GM08714 (cell line): ENCODE measurements around the gene ING5.
A peak's percentile ranks its signal among the peaks of the same experiment; 100 is the strongest.

Experiments used
- H3K4me3 ChIP-seq: fragments of 200-500 bp; sonication (Bioruptor generic); 2 replicates; pipeline ENCODE4 v1.5.1; 2014; ENCODE audit warnings: mild to moderate bottlenecking, low read length, inconsistent platforms
- ZNF274 ChIP-seq: IDR thresholded peaks from 2 replicates; pipeline ENCODE4 v1.6.1; 2012; ENCODE audit warnings: mild to moderate bottlenecking, low read depth, low read length

Gene ING5

DNA sequence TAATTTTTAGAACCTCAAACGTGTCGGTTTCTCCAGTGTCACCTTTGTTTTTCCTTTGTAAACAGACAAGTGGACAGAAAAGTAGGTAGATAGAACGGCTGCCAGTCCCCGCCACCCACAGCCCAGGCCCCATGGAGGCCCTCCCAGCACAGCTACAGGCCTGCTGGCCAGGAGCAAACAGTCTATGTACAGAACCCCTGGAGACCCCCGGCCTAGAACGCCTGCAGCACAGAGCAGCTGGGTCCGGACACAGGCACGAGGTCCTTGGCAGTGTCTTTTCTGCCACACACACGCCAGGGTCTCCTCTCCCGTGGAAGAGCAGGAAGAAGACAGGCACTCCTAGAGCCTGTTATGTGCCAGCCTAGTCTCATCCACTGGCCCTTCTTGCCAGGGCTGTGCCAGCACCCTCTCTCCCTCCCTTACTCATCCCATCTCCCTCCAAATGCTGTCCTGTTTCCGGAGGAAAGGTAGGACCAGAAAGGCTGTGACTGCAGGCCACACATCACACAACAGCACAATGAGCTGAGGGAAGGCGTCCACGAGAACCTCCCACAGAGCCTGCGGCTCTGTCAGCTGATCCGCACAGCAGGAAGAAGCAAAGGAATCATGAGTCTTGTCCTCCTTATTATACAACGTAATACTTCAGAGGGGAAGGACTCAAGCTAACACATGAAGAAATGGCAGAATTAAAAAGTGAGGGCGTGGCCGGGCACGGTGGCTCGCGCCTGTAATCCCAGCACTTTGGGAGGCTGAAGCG is 22.9 kb upstream of the ING5 start:
- H3K4me3 ChIP-seq = no peak overlapping the region
- no peak for TF ChIP-seq ZNF274

DNA sequence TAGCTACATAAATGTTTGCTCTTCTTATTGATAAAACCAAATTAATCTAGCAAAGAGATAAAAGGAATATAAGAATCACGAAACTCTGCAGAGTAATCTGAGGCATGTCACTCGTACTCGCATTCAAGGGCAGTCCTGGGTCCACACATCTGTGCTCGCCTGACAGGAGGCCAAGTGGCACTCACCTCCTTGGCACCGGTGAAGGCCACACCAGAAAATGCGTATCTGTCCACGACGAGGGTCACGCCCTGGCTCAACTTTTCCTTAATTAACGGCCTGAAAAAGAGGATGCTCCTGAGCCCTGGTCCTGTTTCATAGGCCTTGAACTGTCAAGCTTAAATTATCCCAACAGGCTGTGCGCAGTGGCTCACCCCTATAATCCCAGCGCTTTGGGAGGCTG is 21.8 kb upstream of the ING5 start:
- TF ChIP-seq ZNF274 = no peak
- no peak overlapping the region for H3K4me3 ChIP-seq

DNA sequence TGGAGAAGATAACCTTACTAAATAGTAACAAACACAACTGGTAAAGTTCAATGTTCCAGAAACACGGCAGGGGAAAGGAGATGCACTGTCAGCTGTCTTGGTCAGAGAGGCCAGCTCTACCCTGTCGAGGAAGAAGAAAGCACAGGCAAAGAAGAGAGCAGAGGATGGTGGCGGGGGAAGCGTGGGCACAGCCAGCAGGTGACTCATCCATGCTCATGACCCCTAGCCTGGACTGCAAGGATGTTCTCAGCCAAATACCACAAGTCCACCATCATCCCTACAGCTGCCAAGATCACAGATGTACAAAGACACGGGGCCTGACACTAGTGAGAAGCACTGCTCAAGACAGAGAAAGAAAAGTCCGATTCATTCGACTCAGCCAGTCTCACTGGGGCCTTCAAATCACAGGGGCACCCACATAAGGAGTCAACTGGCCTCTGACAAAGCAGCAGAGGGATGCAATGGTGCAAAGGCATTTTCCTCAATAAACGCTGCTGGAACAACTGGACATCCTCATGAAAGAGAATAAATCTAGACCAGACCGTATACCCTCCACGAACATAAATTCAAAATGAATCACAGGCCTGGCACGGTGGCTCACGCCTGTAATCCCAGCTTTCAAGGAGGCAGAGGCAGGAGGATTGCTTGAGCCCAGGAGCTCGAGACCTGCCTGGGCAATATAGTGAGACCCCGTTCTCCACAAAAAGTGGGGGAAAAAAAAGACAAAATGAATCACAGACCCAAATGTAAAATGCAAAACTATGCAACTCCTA is 20.8 kb upstream of the ING5 start:
- TF ChIP-seq ZNF274 = no peak
- H3K4me3 ChIP-seq = no peak overlapping the region

DNA sequence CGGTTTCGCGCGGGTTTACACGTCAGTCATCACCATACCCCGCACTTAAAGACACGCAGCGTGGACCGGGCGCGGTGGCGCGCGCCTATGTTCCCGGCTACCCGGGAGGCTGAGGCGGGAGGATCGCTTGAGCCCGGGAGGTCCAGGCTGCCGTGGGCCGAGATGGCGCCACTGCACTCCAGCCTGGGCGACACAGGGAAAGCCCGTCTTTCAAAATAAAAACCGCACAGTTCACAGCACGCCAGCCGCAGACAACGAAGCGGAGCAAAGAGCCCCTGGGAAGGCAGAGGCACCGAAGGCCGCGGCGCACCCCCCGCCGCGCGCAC is 15.6 kb upstream of the ING5 start:
- peak overlapping the region; percentile 98 for H3K4me3 ChIP-seq
- TF ChIP-seq ZNF274 = no peak

DNA sequence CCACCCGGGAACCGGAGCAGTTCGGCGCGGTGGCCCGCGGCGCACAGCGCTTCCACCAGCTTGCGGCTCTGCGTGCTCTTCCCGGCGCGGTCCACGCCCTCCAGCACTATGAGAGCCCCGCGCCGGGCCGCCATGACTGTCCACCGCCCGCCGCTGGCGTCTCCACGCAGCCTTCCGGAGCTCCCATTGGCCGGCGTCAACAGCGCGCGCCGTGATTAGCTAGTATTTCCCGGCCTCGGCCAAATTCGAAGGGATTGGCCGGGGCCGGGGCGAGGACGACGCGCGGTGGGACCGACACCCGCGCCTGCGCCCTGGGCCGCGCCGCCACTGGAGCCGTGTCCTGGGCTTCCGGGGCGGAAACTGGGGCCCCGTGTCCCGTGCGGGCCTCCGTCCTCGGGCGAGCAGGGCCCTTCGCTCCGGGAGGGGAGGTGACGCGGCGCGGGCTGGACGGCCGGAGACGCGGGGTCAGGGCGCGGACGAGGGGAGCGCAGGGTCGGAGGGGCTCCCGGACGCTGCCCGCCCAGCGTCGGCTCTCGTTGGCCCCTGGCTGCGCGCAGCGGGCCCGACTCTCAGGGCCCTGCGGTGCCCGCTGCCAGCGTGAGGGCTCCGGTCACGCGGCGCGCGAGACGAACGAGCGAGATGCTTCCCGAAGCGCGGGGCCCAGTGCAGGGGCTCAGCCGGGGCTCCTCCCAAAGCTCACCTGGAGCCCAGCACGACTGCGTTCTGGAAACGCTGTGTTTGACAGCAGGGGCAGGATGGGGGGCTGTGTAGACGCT is 15.0 kb upstream of the ING5 start, which contains the start of gene DTYMK:
TSS of gene DTYMK (minus strand) at position 166 of the 776 bp plus-strand sequence. CDS start at position 134, 32 bp downstream.
- no peak for TF ChIP-seq ZNF274
- H3K4me3 ChIP-seq = peak within 1 kb of the TSS; percentile 98

DNA sequence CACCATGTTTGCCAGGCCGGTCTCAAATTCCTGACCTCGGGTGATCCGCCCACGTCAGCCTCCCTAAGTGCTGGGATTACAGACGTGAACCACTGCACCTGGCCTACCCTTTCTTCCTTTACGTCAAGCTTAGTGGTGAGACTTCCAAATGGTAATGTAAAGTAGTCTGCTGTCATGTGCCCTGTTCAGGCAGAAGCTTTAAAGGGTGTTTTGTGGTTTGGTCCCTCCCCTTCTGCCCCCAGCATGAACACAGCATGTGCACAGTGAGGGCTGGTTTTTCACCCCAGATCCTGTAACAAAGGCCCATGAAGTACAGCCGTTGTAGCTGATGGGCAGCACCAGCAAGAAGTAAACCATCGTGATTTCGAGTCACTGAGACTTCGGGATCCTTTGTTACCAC is 12.5 kb upstream of the ING5 start:
- TF ChIP-seq ZNF274 = no peak
- no peak overlapping the region for H3K4me3 ChIP-seq

DNA sequence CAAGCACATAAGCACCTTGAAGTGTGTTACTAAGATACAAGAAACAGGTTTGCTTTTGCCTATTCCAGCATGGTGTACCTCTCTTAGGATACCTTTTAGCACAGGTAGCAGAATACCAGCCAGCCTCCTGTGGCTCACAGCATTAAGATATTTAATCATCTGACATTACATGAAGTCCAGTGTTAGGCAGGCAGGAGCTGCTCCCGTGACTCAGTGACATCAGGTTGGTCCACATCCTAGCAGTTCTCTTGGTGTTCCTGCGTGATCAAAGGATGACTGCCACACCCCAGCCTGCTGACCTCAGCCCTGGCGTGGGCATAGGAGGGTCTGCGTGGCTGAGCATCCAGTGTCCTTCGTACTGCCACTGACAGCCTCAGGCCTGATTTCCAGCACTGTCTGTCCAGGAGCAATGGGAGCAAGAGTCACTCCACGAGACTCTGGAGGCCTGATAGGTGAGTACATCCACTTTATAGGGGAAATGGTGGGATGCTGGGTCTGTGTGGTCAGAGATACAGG is 11.6 kb upstream of the ING5 start:
- no peak for TF ChIP-seq ZNF274

DNA sequence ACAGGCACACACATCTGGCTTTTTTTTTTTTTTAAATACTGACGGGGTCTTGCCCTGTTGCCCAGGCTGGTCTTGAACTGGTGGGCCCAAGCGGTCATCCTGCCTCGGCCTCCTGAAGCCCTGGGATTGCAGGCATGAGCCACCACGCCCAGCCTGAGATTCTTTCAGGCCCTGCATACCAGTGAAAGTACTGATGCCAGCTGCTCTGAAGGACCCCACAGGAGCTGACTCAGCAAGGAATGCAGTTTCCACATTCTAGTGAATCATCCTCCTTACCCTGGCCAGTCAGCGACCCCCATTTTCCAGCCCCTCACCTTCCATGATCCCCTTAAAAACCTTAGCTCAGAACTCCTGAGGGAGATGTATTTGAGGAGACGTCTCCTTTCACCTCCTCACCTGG is 9.4 kb upstream of the ING5 start:
- no peak overlapping the region for H3K4me3 ChIP-seq
- TF ChIP-seq ZNF274 = no peak

More for the DNA sequence above, 11.6 kb upstream of the ING5 start:
- no peak overlapping the region for H3K4me3 ChIP-seq

DNA sequence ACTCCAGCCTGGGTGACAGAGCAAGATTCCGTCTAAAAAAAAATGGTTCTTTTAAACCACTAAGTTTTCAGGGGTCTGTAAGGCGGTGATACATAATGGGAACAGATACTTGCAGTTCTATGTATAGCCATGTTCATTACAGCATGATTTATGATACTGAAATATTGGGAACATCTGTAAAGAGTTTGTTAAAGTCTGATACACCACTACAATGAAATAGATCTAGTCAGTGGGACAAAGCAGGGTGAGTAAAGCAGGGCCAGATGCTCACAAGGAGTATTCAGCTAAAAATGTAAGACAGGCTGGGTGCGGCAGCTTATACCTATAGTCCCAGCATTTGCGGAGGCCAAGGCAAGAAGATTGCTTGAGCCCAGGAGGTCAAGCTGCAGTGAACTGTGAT is 6.2 kb upstream of the ING5 start:
- TF ChIP-seq ZNF274 = no peak
- no peak overlapping the region for H3K4me3 ChIP-seq

DNA sequence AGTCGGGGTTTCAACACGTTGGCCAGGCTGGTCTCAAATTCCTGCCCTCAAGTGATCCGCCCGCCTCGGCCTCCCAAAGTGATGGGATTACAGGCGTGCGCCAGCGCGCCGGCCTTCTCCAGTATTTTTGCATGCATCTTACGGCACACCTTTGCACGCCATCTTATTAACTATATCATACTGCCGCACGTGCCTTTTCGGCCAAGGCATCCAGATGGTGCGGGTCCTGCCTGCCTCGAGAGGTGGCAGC is 765 bp upstream of the ING5 start:
- TF ChIP-seq ZNF274 = no peak

DNA sequence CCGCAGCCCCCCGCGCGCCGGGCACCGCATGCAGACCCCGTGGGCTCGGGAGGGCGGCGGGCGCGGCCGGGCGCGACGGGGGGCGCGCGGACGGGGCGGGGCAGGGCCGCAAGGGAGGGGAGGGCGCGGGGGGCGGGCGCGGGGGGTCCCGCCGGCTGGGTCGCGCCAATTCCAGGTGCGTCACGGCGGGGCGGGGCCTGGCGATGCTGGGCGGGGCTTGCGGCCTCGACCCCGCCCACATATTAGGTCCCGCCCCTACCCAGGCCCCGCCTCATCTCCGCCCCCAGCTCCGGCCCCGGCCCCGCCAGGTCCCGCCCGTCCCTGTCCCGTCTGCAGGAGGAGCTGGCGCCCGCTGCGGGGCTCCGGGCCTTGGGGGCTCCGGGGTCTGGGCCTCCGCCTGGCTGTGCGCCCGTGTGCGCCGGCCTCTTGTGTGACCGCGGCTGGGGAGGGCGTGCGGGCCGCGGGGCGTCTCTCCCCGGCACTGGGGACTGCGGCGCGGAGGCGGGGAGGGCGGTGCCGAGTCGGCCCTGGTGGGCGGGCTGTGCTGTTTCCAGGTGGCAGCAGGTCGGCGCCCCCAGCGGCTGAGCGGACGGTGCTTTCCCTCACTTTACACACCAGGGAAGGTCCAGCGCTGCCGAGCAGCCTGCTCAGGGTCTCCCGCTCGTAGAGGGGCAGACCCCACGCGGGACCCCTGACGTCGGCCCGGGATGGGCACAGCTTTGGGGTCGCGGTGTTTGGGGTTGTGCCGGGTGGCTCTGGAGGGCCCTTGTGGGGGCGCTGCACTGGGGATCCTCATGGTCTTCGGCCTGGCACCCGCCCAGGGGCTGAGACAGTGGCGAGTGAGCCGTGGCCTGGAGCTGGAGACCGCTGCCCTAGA is 554 bp downstream of the ING5 start:
- H3K4me3 ChIP-seq = peak overlapping the region; percentile 55; the same call in 1 of the 2 replicates
- TF ChIP-seq ZNF274 = no peak

More for the DNA sequence above, 765 bp upstream of the ING5 start:
- peak overlapping the region; percentile 89; the same call in 1 of the 2 replicates for H3K4me3 ChIP-seq

DNA sequence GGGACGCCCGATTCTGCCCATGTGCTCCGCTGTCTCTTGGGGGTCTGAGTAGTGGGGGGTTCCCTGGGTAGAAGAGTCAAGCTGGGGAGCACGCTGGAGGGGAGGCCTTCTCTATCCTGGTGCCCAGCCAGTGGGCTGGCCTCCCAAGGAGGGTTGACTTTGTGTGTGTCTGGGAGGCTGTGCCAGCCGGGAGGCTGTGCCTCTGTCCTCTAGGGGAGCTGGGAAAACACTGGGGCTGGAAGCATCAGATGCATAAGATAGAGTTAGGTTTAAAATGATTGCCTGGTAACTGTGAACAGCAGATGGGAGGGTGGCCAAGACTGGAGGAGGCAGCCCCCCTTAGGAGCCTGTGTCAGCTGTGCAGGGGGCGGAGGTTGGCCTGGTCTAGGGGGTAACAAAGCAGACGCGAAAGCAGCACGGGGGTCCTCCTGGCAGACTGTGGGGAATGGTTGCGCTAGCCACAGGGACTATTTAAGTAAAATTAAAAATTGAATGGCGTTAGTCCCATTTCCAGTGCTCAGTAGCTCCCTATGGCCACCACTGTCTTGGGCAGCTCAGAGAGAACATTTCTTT is 1.3 kb downstream of the ING5 start:
- peak overlapping the region; percentile 55; the same call in 1 of the 2 replicates for H3K4me3 ChIP-seq
- TF ChIP-seq ZNF274 = no peak

DNA sequence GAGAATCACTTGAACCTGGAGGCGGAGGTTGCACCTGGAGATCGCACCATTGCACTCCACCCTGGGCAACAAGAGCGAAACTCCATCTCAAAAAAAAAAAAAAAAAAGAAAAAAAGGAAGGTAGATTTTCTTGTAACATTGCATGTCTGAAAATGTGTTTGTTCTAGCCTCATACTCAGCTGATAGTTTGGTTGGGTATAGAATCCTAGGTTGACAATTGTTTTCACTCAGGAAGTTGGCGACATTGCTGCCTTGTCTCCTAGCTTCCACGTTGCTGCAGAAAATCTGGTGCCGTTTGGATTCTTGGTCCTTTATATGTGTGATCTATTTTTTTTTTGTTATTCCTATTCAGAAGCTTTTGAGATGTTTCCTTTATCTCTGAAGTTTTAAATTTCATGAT is 4.7 kb downstream of the ING5 start:
- H3K4me3 ChIP-seq = no peak overlapping the region
- no peak for TF ChIP-seq ZNF274

DNA sequence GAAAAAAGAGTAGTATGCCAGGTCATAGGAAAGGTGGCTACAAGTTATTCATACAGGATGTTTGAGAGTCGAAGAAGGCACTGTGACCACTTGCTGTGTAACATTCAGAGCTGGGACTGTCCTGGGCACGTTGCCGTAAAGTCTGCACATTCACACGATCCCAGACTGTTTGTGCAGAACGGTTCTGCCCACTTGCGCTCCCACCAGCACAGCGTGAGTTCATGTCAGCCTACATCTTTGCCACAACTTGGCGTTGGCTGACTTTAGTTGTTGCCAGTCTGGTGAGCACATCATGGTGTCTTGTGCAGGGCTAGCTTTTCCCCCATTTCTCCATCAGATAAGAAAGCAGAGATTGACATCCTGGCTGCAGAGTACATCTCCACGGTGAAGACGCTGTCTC is 7.0 kb downstream of the ING5 start:
- H3K4me3 ChIP-seq = no peak overlapping the region
- no peak for TF ChIP-seq ZNF274
